Neuronal stem cell (in vitro differentiated cells): Measurements from ENCODE around the gene TMTC2. TPM values are rescaled to one million over a fixed set of nuclear protein-coding genes. Genes with fewer than 3 reads are reported as not detected.
A peak's percentile ranks its signal among the peaks of the same experiment; 100 is the strongest.

ENCODE experiments used
- DNase-seq: peaks from one replicate; pipeline ENCODE4 v3.0.0-alpha.2; 2013; ENCODE audit warnings: low spot score
- H2AFZ ChIP-seq: one replicate; pipeline ENCODE4 v1.6.1; 2013; ENCODE audit warnings: mild to moderate bottlenecking, low read length, inconsistent platforms
- H2AK5ac ChIP-seq: 2 replicates; pipeline ENCODE4 v1.6.1; 2013; ENCODE audit warnings: low read depth, mild to moderate bottlenecking, inconsistent platforms, low read length, moderate library complexity, mixed read lengths
- H2BK120ac ChIP-seq: 2 replicates; pipeline ENCODE4 v1.6.1; 2013; ENCODE audit warnings: low read depth, mild to moderate bottlenecking, inconsistent platforms, low read length, moderate library complexity, mixed read lengths
- H2BK12ac ChIP-seq: one replicate; pipeline ENCODE4 v1.6.1; 2013; ENCODE audit warnings: low read length, inconsistent platforms
- H2BK15ac ChIP-seq: 2 replicates; pipeline ENCODE4 v1.6.1; 2013; ENCODE audit warnings: mild to moderate bottlenecking, low read length, inconsistent platforms, mixed read lengths
- H2BK5ac ChIP-seq: one replicate; pipeline ENCODE4 v1.6.1; 2013; ENCODE audit warnings: inconsistent platforms, mild to moderate bottlenecking, low read length, moderate library complexity
- H3K14ac ChIP-seq: one replicate; pipeline ENCODE4 v1.6.1; 2013; ENCODE audit warnings: low read length, inconsistent platforms
- H3K18ac ChIP-seq: 2 replicates; pipeline ENCODE4 v1.6.1; 2013; ENCODE audit warnings: low read length, inconsistent platforms
- H3K23ac ChIP-seq: 2 replicates; pipeline ENCODE4 v1.6.1; 2013; ENCODE audit warnings: low read depth, mild to moderate bottlenecking, mixed read lengths, low read length, inconsistent platforms; ENCODE audit not compliant: poor library complexity
- H3K27ac ChIP-seq: replicated peaks from 3 replicates; pipeline ENCODE4 v1.5.1; 2013; ENCODE audit warnings: low read length, inconsistent platforms
- H3K27me3 ChIP-seq, 3 experiments: 2 replicates each; pipeline ENCODE4 v1.6.1; 2013; ENCODE audit warnings: low read length in 3 of 3, mild to moderate bottlenecking in 2 of 3, inconsistent platforms in 1 of 3, low read depth in 1 of 3, mixed read lengths in 1 of 3, moderate library complexity in 1 of 3; ENCODE audit not compliant: control insufficient read depth in 3 of 3, insufficient read depth in 3 of 3
- H3K36me3 ChIP-seq, 2 donors: replicated peaks in 1 of 2; 2 replicates each; pipeline ENCODE4 v1.6.1; 2013; ENCODE audit warnings: low read length in 2 of 2; ENCODE audit not compliant: control insufficient read depth in 2 of 2, insufficient read depth in 2 of 2
- H3K4ac ChIP-seq: 2 replicates; pipeline ENCODE4 v1.6.1; 2013; ENCODE audit warnings: inconsistent platforms, mild to moderate bottlenecking, low read length, moderate library complexity
- H3K4me1 ChIP-seq, 2 donors: 1 replicate in 1 of 2; 2 replicates in 1 of 2; pipeline ENCODE4 v1.6.1; 2013; ENCODE audit warnings: low read length in 2 of 2, low read depth in 1 of 2; ENCODE audit not compliant: control insufficient read depth in 2 of 2, insufficient read depth in 1 of 2
- H3K4me2 ChIP-seq: one replicate; pipeline ENCODE4 v1.6.1; 2013; ENCODE audit warnings: mild to moderate bottlenecking, low read length, inconsistent platforms; ENCODE audit not compliant: insufficient read depth, poor library complexity, severe bottlenecking
- H3K4me3 ChIP-seq, 2 donors: 2 replicates each; pipeline ENCODE4 v1.5.1; 2013; ENCODE audit warnings: low read length in 2 of 2, mild to moderate bottlenecking in 2 of 2, inconsistent platforms in 1 of 2, moderate library complexity in 1 of 2
- H3K79me1 ChIP-seq: one replicate; pipeline ENCODE4 v1.6.1; 2013; ENCODE audit warnings: low read depth, mild to moderate bottlenecking, inconsistent platforms, low read length, moderate library complexity
- H3K9ac ChIP-seq: one replicate; pipeline ENCODE4 v1.6.1; 2013; ENCODE audit warnings: mild to moderate bottlenecking, low read depth, low read length, inconsistent platforms; ENCODE audit not compliant: poor library complexity
- H3K9me3 ChIP-seq, 2 donors: replicated peaks in 1 of 2; 2 replicates each; pipeline versions ENCODE3 to v1.6.1; 2013; ENCODE audit warnings: low read length in 2 of 2, mild to moderate bottlenecking in 2 of 2, inconsistent platforms in 1 of 2, low read depth in 1 of 2, mixed read lengths in 1 of 2, moderate library complexity in 1 of 2; ENCODE audit not compliant: control insufficient read depth in 2 of 2, insufficient read depth in 1 of 2
- H4K8ac ChIP-seq: one replicate; pipeline ENCODE4 v1.6.1; 2013; ENCODE audit warnings: low read depth, mild to moderate bottlenecking, inconsistent platforms, low read length, moderate library complexity
- H4K91ac ChIP-seq: one replicate; pipeline ENCODE4 v1.6.1; 2013; ENCODE audit warnings: low read length, low read depth, mild to moderate bottlenecking, inconsistent platforms; ENCODE audit not compliant: poor library complexity
- WGBS, 2 donors: extraction: QIAGEN DNeasy Blood & Tissue Kit; methylation state at CpG; one replicate each; pipeline ENCODE4 v1.1.7; 2013; ENCODE audit warnings: missing lambda C conversion rate in 2 of 2, mixed read lengths in 1 of 2; ENCODE audit not compliant: insufficient read length in 2 of 2, insufficient replicate concordance in 1 of 2; ENCODE audit errors: extremely low coverage in 2 of 2; 5-methylcytosine and 5-hydroxymethylcytosine counted together
- polyA plus RNA-seq, 2 experiments: library from polyadenylated mRNA; stranded (reverse); fragments of 200-250 nt; gene quantifications; one replicate each; pipeline ENCODE4 v1.2.3, GENCODE V29; 2013

The TMTC2 gene
- 15.7 TPM for polyA plus RNA-seq (2013, experiment 1 of 2)
- polyA plus RNA-seq (2013, experiment 2 of 2) = 15.6 TPM

DNA sequence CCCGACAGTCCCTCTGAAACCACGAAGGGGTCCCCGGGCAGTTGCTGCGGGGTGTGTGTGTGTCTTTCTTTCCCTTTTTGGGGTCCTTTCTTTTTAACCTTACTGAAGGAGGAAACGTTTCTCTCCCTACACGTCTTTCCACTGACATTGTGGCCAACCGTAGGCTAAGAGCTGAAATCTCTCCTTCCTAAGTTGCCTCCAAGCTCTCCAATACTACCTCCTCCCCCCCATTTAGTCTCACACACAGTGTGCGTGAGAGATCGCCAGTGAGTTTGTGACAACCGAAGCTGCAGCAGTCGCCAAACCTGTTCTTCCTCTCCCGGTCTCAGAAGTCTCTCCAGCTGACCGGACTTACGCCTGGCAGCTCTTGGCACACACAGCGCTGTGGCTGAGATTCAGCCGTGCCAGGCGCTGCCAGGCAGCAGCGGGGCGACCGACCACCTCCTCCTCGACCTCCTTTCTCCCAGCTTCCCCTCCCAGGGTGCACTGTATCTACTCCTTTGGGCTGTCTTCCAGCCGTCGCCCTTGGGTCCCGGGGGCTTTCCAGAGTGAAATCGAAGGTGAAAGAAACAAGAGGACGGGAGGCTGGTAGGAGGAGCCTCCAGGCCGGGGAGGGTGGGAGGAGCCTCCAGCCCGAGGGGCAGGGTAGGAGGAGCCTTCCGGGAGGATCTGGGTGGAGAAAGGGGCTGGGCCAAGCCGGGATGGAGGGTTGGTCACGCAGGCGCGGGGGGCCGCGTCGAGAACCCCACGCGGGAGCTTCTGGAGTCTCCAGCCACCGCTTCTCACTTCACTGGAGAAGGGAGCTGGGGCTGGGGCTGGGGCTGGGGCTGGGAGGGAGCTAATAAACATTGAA, at the start of gene TMTC2:
TMTC2 (plus strand) TSS at position 739 of the 853 bp plus-strand sequence.
- peak within 1 kb of the TSS; percentile 72 for H3K27ac ChIP-seq
- peak within 1 kb of the TSS; percentile 77 for H3K23ac ChIP-seq
- H3K4me1 ChIP-seq = peaks cover 2 to 4% of the 10 kb centered on the region in 2 donors
- peaks cover 4% of the 10 kb centered on the region for H3K79me1 ChIP-seq
- no peak within 1 kb of the TSS for H3K4ac ChIP-seq
- peak within 1 kb of the TSS; percentile 75 for H3K14ac ChIP-seq
- peak within 1 kb of the TSS; percentile 95 for H3K9ac ChIP-seq
- peak within 1 kb of the TSS; percentile 98 for H2AFZ ChIP-seq
- peak within 1 kb of the TSS; percentile 97 for H3K4me2 ChIP-seq
- DNase-seq = peak; percentile 86
- no peak within 1 kb of the TSS for H4K91ac ChIP-seq
- no peaks in the 10 kb centered on the region for H3K9me3 ChIP-seq
- no peak within 1 kb of the TSS for H2BK5ac ChIP-seq
- no peaks in the 10 kb centered on the region for H3K27me3 ChIP-seq
- peak within 1 kb of the TSS; percentile 72 to 96 for H3K4me3 ChIP-seq
- H2BK15ac ChIP-seq = peak within 1 kb of the TSS; percentile 82
- H3K18ac ChIP-seq = peak within 1 kb of the TSS; percentile 93
- H2BK12ac ChIP-seq = peak within 1 kb of the TSS; percentile 63
- H3K36me3 ChIP-seq = peaks cover 0 to 11% of the 10 kb centered on the region in 2 donors
- H2AK5ac ChIP-seq = no peak within 1 kb of the TSS
- no peak within 1 kb of the TSS for H2BK120ac ChIP-seq
- no peak within 1 kb of the TSS for H4K8ac ChIP-seq
- no CpG with 5 or more reads among the region's 39 CpGs for WGBS, 2 donors

DNA sequence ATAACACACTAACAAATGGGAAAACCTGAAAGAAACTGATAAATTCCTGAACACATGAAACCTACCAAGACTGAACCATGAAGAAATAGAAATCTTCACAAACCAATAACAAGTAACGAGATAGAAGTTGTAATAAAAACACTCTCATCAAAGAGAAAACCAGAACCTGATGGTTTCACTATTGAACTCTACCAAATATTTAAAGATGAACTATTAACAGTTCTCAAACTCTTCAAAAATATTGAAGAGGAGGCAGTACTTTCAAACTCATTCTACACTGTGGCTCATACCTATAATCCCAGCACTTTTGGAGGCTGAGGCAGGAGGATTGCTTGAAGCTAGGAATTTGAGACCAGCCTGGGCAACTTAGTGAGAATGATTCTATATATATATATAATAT, 48.4 kb upstream of the TMTC2 start:
- WGBS, 2 donors = no CpG with 5 or more reads among the region's 1 CpG
- Histone ChIP-seq H3K27ac (no peak overlapping the region), H4K91ac (no peak overlapping the region), H3K79me1 (no peaks in the 10 kb centered on the region), H3K27me3 (no peaks in the 10 kb centered on the region), H3K23ac (no peak overlapping the region), H3K14ac (no peak overlapping the region), H3K18ac (no peak overlapping the region), H2BK5ac (no peak overlapping the region), H2AFZ (no peak overlapping the region), H3K36me3 (no peaks in the 10 kb centered on the region), H2AK5ac (no peak overlapping the region), H3K9me3 (peaks cover 0 to 2% of the 10 kb centered on the region in 2 donors), H3K4ac (no peak overlapping the region), H2BK15ac (no peak overlapping the region), H3K4me1 (no peaks in the 10 kb centered on the region), H3K9ac (no peak overlapping the region), H2BK12ac (no peak overlapping the region), H3K4me3 (no peak overlapping the region), H2BK120ac (no peak overlapping the region), H3K4me2 (no peak overlapping the region), H4K8ac (no peak overlapping the region)
- DNase-seq = no peak

DNA sequence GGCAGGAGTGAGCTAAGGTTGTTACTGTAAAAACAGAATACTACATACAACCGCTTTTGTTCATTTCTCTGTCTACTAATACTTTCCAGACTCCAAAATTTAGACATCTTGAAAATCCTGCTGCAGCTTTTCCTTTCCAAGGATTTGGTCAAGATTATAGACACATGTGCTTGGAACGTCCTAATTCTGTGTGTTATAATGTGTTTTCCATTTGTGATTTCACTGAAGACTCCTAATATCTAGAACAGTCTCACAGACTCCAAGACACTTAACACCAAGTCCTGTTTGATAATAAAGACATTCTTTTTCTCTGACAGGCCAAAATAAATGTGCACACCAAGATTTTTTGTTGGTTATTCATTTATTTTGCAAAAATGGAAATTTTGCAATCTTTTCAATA, 41.8 kb upstream of the TMTC2 start:
- H3K9me3 ChIP-seq = no peaks in the 10 kb centered on the region
- no peak overlapping the region for H4K8ac ChIP-seq
- no peaks in the 10 kb centered on the region for H3K27me3 ChIP-seq
- no peak overlapping the region for H3K4me2 ChIP-seq
- no peak overlapping the region for H2AFZ ChIP-seq
- WGBS, 2 donors = no CpG with 5 or more reads among the region's 2 CpGs
- H3K79me1 ChIP-seq = no peaks in the 10 kb centered on the region
- no peak overlapping the region for H3K4ac ChIP-seq
- H3K36me3 ChIP-seq = no peaks in the 10 kb centered on the region
- no peak overlapping the region for H3K9ac ChIP-seq
- no peak overlapping the region for H2BK120ac ChIP-seq
- no peak overlapping the region for H3K18ac ChIP-seq
- H3K14ac ChIP-seq = no peak overlapping the region
- H4K91ac ChIP-seq = no peak overlapping the region
- no peak overlapping the region for H3K4me3 ChIP-seq
- no peak overlapping the region for H3K23ac ChIP-seq
- H2BK12ac ChIP-seq = no peak overlapping the region
- no peak for DNase-seq
- no peaks in the 10 kb centered on the region for H3K4me1 ChIP-seq
- H3K27ac ChIP-seq = no peak overlapping the region
- no peak overlapping the region for H2BK15ac ChIP-seq
- no peak overlapping the region for H2AK5ac ChIP-seq
- H2BK5ac ChIP-seq = no peak overlapping the region

DNA sequence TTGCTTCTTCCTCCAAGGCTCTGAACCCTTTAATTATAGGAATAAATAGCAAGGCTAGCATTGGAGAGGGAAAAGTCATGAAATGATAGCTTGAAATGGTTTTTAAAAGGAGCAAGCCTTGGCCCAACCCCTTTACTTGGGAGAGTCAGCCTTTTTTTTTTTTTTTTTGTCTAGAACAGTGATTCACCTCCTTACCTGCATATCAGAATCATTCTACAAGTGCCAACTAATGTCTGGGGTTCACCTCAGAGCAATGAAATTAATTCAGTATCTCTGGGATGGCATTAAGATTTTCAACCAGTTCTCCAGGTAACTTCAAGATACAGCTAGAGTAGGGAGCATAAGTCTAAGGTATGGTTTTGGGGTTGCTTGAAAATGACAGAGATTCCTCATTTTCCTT, 41.3 kb upstream of the TMTC2 start:
- H3K4me1 ChIP-seq = no peaks in the 10 kb centered on the region
- no peak overlapping the region for H2BK15ac ChIP-seq
- no peak overlapping the region for H2AK5ac ChIP-seq
- no peak overlapping the region for H2BK12ac ChIP-seq
- H3K9me3 ChIP-seq = no peaks in the 10 kb centered on the region
- H3K27ac ChIP-seq = no peak overlapping the region
- no peak overlapping the region for H3K4me3 ChIP-seq
- no peak overlapping the region for H2AFZ ChIP-seq
- no peak for DNase-seq
- no peak overlapping the region for H4K91ac ChIP-seq
- H2BK120ac ChIP-seq = no peak overlapping the region
- no peaks in the 10 kb centered on the region for H3K27me3 ChIP-seq
- no peak overlapping the region for H4K8ac ChIP-seq
- no peak overlapping the region for H3K18ac ChIP-seq
- H3K36me3 ChIP-seq = no peaks in the 10 kb centered on the region
- no peak overlapping the region for H3K23ac ChIP-seq
- no peak overlapping the region for H3K14ac ChIP-seq
- H3K9ac ChIP-seq = no peak overlapping the region
- H3K4me2 ChIP-seq = no peak overlapping the region
- H3K79me1 ChIP-seq = no peaks in the 10 kb centered on the region
- H2BK5ac ChIP-seq = no peak overlapping the region
- H3K4ac ChIP-seq = no peak overlapping the region
